Measurements from ENCODE around the gene ADGRD1. TPM values are rescaled to one million over a fixed set of nuclear protein-coding genes. Genes with fewer than 3 reads are reported as not detected.

The ADGRD1 gene
- total and polyA plus RNA-seq, 4 donors: 2.1 to 97.6 (median 31.0) TPM

- no peaks in the 10 kb centered on the region for H3K27me3 ChIP-seq (ENCODE audit: control insufficient read depth in 1 of 2, insufficient read depth in 2 of 2, low read length in 1 of 2)
- H3K36me3 ChIP-seq (ENCODE audit: control insufficient read depth in 1 of 2, insufficient read depth in 2 of 2, low read length in 1 of 2): no peaks in the 10 kb centered on the region
- no peak for ATAC-seq (ENCODE audit: low FRiP score)
- intact Hi-C loops (cut with DNase I): no loop called here
- H3K4me3 ChIP-seq (ENCODE audit: low read length in 2 of 2): no peak overlapping the region
- DNase-seq: no peak
- H3K9me3 ChIP-seq (ENCODE audit: control insufficient read depth, low read length): peaks cover 1% of the 10 kb centered on the region
- WGBS, 2 donors: 13 to 27% methylated on average over 4 of the region's 4 CpGs
- H3K4me1 ChIP-seq (ENCODE audit: control insufficient read depth in 1 of 2, insufficient read depth in 2 of 2, low read length in 2 of 2): no peaks in the 10 kb centered on the region
- no peak overlapping the region for H3K27ac ChIP-seq (ENCODE audit: low read depth in 1 of 2, low read length in 2 of 2)
Observed at GRCh38 chr12:131171029-131171428, 217.3 kb downstream of the ADGRD1 start.

GRCh38 chr12:131174901-131175300, 221.2 kb downstream of the ADGRD1 start:
- intact Hi-C loops (cut with DNase I): no loop called here
- Histone ChIP-seq H3K9me3 (ENCODE audit: control insufficient read depth, low read length) (peaks cover 1% of the 10 kb centered on the region), H3K4me1 (ENCODE audit: control insufficient read depth in 1 of 2, insufficient read depth in 2 of 2, low read length in 2 of 2) (no peaks in the 10 kb centered on the region), H3K36me3 (ENCODE audit: control insufficient read depth in 1 of 2, insufficient read depth in 2 of 2, low read length in 1 of 2) (no peaks in the 10 kb centered on the region), H3K27ac (ENCODE audit: low read depth in 1 of 2, low read length in 2 of 2) (no peak overlapping the region), H3K4me3 (ENCODE audit: low read length in 2 of 2) (no peak overlapping the region), H3K27me3 (ENCODE audit: control insufficient read depth in 1 of 2, insufficient read depth in 2 of 2, low read length in 1 of 2) (no peaks in the 10 kb centered on the region)
- no peak for DNase-seq
- ATAC-seq (ENCODE audit: low FRiP score): no peak

DNA sequence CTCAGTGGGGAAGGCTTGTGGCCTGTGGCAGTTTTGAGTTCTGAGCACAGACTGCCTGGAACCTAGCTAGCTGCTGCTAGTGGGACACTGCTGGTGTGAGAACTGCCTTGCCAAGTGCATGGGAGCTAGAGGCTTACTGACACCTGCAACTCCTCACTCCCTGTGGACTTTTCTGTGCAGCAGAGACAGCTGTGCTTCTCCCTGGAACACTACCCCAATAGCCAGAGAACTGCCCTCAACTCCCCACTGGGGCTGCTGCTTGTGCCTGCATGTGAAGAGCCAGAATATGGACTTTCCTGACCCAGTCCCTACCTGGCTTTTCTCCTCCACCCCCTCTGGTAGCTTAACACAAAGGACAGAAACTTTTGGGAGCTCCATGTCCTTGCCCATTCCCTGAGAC, 222.6 kb downstream of the ADGRD1 start:
- ATAC-seq (ENCODE audit: low FRiP score) (no peak), DNase-seq (no peak)
- Histone ChIP-seq H3K4me3 (ENCODE audit: low read length in 2 of 2) (no peak overlapping the region), H3K27me3 (ENCODE audit: control insufficient read depth in 1 of 2, insufficient read depth in 2 of 2, low read length in 1 of 2) (no peaks in the 10 kb centered on the region), H3K36me3 (ENCODE audit: control insufficient read depth in 1 of 2, insufficient read depth in 2 of 2, low read length in 1 of 2) (no peaks in the 10 kb centered on the region), H3K4me1 (ENCODE audit: control insufficient read depth in 1 of 2, insufficient read depth in 2 of 2, low read length in 2 of 2) (no peaks in the 10 kb centered on the region), H3K9me3 (ENCODE audit: control insufficient read depth, low read length) (peaks cover 1% of the 10 kb centered on the region), H3K27ac (ENCODE audit: low read depth in 1 of 2, low read length in 2 of 2) (no peak overlapping the region)
- intact Hi-C loops (cut with DNase I): no loop called here

GRCh38 chr12:131176926-131177325, 223.2 kb downstream of the ADGRD1 start:
- ATAC-seq (ENCODE audit: low FRiP score): no peak
- WGBS, 2 donors: 71 to 77% methylated on average over 1 of the region's 1 CpG
- Histone ChIP-seq H3K36me3 (ENCODE audit: control insufficient read depth in 1 of 2, insufficient read depth in 2 of 2, low read length in 1 of 2) (no peaks in the 10 kb centered on the region), H3K4me1 (ENCODE audit: control insufficient read depth in 1 of 2, insufficient read depth in 2 of 2, low read length in 2 of 2) (no peaks in the 10 kb centered on the region), H3K27ac (ENCODE audit: low read depth in 1 of 2, low read length in 2 of 2) (no peak overlapping the region), H3K9me3 (ENCODE audit: control insufficient read depth, low read length) (peaks cover 1% of the 10 kb centered on the region), H3K27me3 (ENCODE audit: control insufficient read depth in 1 of 2, insufficient read depth in 2 of 2, low read length in 1 of 2) (no peaks in the 10 kb centered on the region), H3K4me3 (ENCODE audit: low read length in 2 of 2) (no peak overlapping the region)
- no peak for DNase-seq
- intact Hi-C loops (cut with DNase I): no loop called here

DNA sequence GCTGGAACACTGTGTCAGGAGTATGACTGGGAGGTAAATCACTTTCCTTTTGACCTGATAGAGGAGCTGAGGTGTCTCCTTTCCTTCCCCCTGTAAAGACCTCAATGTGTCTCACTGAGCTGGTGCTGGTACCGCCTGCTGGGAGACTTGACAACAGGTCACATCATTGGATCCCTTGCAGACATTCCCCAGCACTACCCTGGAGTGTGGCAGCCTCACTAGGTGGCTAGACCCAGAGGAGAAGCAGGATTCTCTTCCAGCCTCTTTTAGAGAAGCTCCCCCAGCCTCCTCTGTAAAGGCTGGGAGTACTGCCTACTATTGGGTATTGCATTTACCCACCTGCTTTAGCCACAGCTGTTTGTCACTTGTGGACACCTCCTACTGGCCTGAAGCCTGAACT, 223.9 kb downstream of the ADGRD1 start:
- H3K36me3 ChIP-seq (ENCODE audit: control insufficient read depth in 1 of 2, insufficient read depth in 2 of 2, low read length in 1 of 2): no peaks in the 10 kb centered on the region
- H3K9me3 ChIP-seq (ENCODE audit: control insufficient read depth, low read length): peaks cover 1% of the 10 kb centered on the region
- no peaks in the 10 kb centered on the region for H3K27me3 ChIP-seq (ENCODE audit: control insufficient read depth in 1 of 2, insufficient read depth in 2 of 2, low read length in 1 of 2)
- WGBS, 2 donors: 58 to 77% methylated on average over 1 of the region's 1 CpG
- ATAC-seq (ENCODE audit: low FRiP score): no peak
- H3K27ac ChIP-seq (ENCODE audit: low read depth in 1 of 2, low read length in 2 of 2): no peak overlapping the region
- no peak for DNase-seq
- no peak overlapping the region for H3K4me3 ChIP-seq (ENCODE audit: low read length in 2 of 2)
- H3K4me1 ChIP-seq (ENCODE audit: control insufficient read depth in 1 of 2, insufficient read depth in 2 of 2, low read length in 2 of 2): no peaks in the 10 kb centered on the region
- intact Hi-C loops (cut with DNase I): no loop called here

DNA sequence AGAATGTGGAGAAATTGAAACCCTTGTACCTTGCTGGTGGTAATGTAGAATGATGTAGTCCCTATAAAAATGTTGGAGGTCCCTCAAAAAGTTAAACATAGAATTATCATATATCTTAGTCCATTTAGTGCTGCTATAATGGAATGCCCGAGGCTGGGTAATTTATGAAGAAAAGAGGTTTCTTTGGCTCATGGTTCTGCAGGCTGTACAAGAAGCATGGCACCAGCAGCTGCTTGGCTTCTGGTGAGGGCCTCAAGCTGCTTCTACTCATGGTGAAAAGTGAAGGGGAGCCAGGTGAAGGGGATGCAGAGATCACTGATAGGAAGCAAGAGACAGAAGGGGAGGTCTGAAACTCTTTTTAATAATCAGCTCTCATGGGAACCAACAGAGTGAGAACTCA, 233.9 kb downstream of the ADGRD1 start:
- no peak overlapping the region for H3K4me3 ChIP-seq (ENCODE audit: low read length in 2 of 2)
- H3K27me3 ChIP-seq (ENCODE audit: control insufficient read depth in 1 of 2, insufficient read depth in 2 of 2, low read length in 1 of 2): no peaks in the 10 kb centered on the region
- H3K36me3 ChIP-seq (ENCODE audit: control insufficient read depth in 1 of 2, insufficient read depth in 2 of 2, low read length in 1 of 2): no peaks in the 10 kb centered on the region
- DNase-seq: no peak
- intact Hi-C loops (cut with DNase I): no loop called here
- H3K4me1 ChIP-seq (ENCODE audit: control insufficient read depth in 1 of 2, insufficient read depth in 2 of 2, low read length in 2 of 2): no peaks in the 10 kb centered on the region
- ATAC-seq (ENCODE audit: low FRiP score): no peak
- H3K27ac ChIP-seq (ENCODE audit: low read depth in 1 of 2, low read length in 2 of 2): no peak overlapping the region
- no peaks in the 10 kb centered on the region for H3K9me3 ChIP-seq (ENCODE audit: control insufficient read depth, low read length)
- 39 to 60% methylated on average over 1 of the region's 1 CpG for WGBS, 2 donors

- peak in 1 of 2 donors; percentile 45 for DNase-seq
- intact Hi-C loops (cut with DNase I): no loop called here
- 88 to 91% methylated on average over 6 of the region's 6 CpGs for WGBS, 2 donors
- no peaks in the 10 kb centered on the region for H3K9me3 ChIP-seq (ENCODE audit: control insufficient read depth, low read length)
- no peaks in the 10 kb centered on the region for H3K36me3 ChIP-seq (ENCODE audit: control insufficient read depth in 1 of 2, insufficient read depth in 2 of 2, low read length in 1 of 2)
- no peak for ATAC-seq (ENCODE audit: low FRiP score)
- no peaks in the 10 kb centered on the region for H3K27me3 ChIP-seq (ENCODE audit: control insufficient read depth in 1 of 2, insufficient read depth in 2 of 2, low read length in 1 of 2)
- H3K4me1 ChIP-seq (ENCODE audit: control insufficient read depth in 1 of 2, insufficient read depth in 2 of 2, low read length in 2 of 2): no peaks in the 10 kb centered on the region
- H3K4me3 ChIP-seq (ENCODE audit: low read length in 2 of 2): no peak overlapping the region
- no peak overlapping the region for H3K27ac ChIP-seq (ENCODE audit: low read depth in 1 of 2, low read length in 2 of 2)
Observed at GRCh38 chr12:131188131-131189050, 234.7 kb downstream of the ADGRD1 start.

DNA sequence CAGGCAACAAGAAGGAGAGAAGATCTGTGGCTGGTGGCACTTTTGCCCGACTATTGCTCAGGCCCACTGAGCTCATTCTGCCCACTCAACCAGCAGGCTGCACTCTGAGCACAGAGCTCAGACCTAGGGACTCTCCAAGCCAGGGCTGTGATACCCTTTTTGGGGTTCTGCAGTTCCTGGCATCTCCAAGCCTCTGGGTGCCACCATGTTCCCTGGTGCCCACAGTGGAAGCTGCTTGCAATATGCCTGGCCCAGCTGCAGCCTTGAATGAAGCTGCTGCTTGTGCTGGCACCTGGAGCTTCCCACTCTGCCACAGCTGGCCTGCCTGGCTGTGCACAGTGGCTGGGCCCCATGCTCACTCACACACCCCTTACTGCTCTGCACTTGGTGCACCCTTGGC, 236.1 kb downstream of the ADGRD1 start:
- WGBS, 2 donors: 80 to 83% methylated on average over 1 of the region's 1 CpG
- ATAC-seq (ENCODE audit: low FRiP score) (no peak), DNase-seq (peak in 1 of 2 donors; percentile 27)
- no peaks in the 10 kb centered on the region for H3K36me3 ChIP-seq (ENCODE audit: control insufficient read depth in 1 of 2, insufficient read depth in 2 of 2, low read length in 1 of 2)
- intact Hi-C loops (cut with DNase I): no loop called here
- H3K27ac ChIP-seq (ENCODE audit: low read depth in 1 of 2, low read length in 2 of 2): no peak overlapping the region
- H3K4me3 ChIP-seq (ENCODE audit: low read length in 2 of 2): no peak overlapping the region
- no peaks in the 10 kb centered on the region for H3K27me3 ChIP-seq (ENCODE audit: control insufficient read depth in 1 of 2, insufficient read depth in 2 of 2, low read length in 1 of 2)
- no peaks in the 10 kb centered on the region for H3K9me3 ChIP-seq (ENCODE audit: control insufficient read depth, low read length)
- no peaks in the 10 kb centered on the region for H3K4me1 ChIP-seq (ENCODE audit: control insufficient read depth in 1 of 2, insufficient read depth in 2 of 2, low read length in 2 of 2)

GRCh38 chr12:131190965-131191364, 237.3 kb downstream of the ADGRD1 start:
- Histone ChIP-seq H3K27ac (ENCODE audit: low read depth in 1 of 2, low read length in 2 of 2) (no peak overlapping the region), H3K36me3 (ENCODE audit: control insufficient read depth in 1 of 2, insufficient read depth in 2 of 2, low read length in 1 of 2) (no peaks in the 10 kb centered on the region), H3K27me3 (ENCODE audit: control insufficient read depth in 1 of 2, insufficient read depth in 2 of 2, low read length in 1 of 2) (no peaks in the 10 kb centered on the region), H3K4me1 (ENCODE audit: control insufficient read depth in 1 of 2, insufficient read depth in 2 of 2, low read length in 2 of 2) (no peaks in the 10 kb centered on the region), H3K4me3 (ENCODE audit: low read length in 2 of 2) (no peak overlapping the region), H3K9me3 (ENCODE audit: control insufficient read depth, low read length) (peaks cover under 1% of the 10 kb centered on the region)
- WGBS, 2 donors: 59 to 66% methylated on average over 4 of the region's 4 CpGs
- DNase-seq (no peak), ATAC-seq (ENCODE audit: low FRiP score) (no peak)
- intact Hi-C loops (cut with DNase I): no loop called here

All from aorta (tissue), 5 donors.